GM13977 (cell line): Measurements from ENCODE around the gene FGF18.

ENCODE experiments used
- DNase-seq: peaks from one replicate; pipeline ENCODE4 v3.0.0; 2012; ENCODE audit warnings: low spot score
- in situ Hi-C: fragments of 300-500 bp; cut with MboI; formaldehyde crosslinking; loops from one replicate; pipeline ENCODE4 v1.12.0; 2022; ENCODE audit warnings: low sequenced_read_pairs, low pct_unique_long_range_greater_than_20kb, mixed read lengths, inconsistent platforms; ENCODE audit not compliant: unreplicated experiment
- TF ChIP-seq, protein P1 (sequence below): IDR thresholded peaks from 2 replicates; pipeline ENCODE4 v1.5.1; 2012; ENCODE audit warnings: mild to moderate bottlenecking, control low read depth; ENCODE audit not compliant: insufficient read depth; ENCODE audit errors: extremely low read depth, missing control alignments

Gene FGF18

DNA sequence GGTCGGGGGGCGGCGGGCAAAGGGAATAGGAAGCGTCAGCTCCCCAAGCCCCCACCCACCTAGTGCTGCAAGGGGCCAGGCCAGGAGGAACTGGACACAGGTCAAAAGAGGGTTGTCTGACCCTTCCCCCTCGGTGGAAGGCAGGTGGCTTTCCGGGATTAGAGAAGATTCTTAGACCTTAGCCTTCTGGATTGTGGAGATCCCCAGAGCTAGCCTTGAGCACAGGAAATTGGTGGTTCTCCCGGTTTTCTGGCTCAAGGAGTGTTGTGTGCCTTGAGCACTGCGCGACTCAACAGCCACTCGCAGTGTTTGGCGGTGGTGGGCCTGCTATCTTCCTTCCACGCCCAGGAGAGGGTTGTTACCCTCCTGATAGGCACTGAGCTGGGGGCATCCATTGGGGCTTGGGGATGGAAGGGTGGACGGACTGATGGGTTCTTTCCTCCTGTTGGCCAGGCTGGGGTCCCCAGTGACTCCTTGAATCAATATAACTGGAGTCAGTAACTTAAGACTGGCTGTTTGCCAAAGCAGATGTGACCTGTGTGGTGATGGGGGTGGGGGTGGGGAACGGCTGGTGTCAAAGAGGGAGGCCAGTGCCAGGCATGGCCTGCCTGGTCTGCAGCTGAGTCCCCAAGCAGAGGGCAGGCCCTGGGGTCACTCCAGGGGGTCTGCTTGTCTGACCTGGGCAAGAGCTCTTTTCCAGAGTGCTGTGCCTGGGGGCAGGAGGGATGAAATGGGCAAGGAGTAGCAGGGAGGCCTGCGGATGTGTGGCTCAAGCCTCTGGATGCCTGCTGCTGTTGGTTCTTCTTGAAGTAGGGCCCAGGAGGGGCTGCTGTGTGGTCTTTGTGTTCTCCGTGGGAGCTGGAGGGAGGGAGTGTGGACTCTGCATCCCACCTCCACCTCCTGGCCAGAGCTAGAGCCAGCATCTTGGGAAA is 2.1 kb downstream of the FGF18 start:
- TF ChIP-seq, protein P1, sequence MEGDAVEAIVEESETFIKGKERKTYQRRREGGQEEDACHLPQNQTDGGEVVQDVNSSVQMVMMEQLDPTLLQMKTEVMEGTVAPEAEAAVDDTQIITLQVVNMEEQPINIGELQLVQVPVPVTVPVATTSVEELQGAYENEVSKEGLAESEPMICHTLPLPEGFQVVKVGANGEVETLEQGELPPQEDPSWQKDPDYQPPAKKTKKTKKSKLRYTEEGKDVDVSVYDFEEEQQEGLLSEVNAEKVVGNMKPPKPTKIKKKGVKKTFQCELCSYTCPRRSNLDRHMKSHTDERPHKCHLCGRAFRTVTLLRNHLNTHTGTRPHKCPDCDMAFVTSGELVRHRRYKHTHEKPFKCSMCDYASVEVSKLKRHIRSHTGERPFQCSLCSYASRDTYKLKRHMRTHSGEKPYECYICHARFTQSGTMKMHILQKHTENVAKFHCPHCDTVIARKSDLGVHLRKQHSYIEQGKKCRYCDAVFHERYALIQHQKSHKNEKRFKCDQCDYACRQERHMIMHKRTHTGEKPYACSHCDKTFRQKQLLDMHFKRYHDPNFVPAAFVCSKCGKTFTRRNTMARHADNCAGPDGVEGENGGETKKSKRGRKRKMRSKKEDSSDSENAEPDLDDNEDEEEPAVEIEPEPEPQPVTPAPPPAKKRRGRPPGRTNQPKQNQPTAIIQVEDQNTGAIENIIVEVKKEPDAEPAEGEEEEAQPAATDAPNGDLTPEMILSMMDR, result no peak
- in situ Hi-C loops, result loop anchor here (25.0 kb wide), 1 partner anchor 616 kb away; no protein-coding TSS in a partner anchor
- DNase-seq, result no peak

DNA sequence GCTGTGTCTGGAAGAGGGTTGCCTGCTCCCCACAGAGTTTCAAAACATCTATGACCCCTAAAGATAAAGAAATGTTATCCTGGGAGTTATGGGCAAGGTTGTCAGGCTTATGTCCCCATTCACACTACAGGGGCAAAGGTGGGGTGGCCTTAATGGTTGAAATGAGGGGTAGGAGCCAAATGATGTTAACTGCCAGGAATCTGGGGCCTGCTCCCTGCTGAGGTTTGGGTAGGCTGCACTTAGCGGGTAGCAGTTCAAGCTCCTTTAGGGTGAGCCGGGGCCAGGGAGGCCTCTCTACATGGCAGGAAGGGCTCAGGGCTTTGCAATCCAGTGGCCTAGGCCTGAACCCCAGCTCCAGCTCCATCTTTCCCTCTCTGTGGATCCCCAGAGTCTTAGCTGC is 3.0 kb downstream of the FGF18 start:
- in situ Hi-C loops, result loop anchor here (25.0 kb wide), 1 partner anchor 615 kb away; no protein-coding TSS in a partner anchor
- TF ChIP-seq, protein P1, result no peak
- no peak for DNase-seq

DNA sequence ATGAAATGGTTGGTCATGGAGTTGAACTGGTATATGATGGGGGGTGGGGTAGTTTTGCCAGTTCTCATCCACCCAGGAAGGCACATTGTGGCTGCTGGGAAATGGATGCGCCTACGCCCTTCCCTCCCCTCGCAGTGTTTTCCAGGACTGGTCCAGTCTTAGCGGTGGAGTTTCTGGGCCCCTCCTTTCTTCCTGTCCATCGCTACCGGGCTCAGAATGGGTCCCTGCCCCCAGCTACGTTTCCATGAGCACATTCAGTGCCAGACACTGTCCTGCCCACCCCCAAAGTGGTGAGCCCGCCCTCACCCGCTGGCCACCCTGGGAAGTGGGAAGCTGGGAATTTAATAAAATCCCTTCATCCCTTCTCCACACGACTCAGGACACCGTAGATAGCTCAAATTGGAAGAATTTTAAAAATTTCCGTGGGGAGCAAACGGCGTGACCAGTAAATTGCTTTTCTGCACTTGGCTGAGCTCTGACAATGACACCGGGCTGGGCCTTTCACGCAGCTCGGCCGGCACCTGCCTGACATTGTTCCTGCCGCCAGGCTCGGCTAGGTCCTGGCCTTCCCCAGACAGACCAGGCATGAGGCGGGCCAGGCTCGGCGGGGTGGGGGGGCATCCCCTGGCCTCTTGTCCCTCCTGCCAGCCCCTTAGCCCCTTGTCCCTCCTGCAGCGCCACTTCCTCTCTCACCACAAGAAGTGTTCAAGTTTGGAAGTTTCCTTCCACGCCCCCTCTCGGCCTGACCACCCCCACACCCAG is 3.6 kb downstream of the FGF18 start:
- in situ Hi-C loops, result loop anchor here (25.0 kb wide), 1 partner anchor 614 kb away; no protein-coding TSS in a partner anchor
- no peak for DNase-seq
- TF ChIP-seq, protein P1, result no peak

DNA sequence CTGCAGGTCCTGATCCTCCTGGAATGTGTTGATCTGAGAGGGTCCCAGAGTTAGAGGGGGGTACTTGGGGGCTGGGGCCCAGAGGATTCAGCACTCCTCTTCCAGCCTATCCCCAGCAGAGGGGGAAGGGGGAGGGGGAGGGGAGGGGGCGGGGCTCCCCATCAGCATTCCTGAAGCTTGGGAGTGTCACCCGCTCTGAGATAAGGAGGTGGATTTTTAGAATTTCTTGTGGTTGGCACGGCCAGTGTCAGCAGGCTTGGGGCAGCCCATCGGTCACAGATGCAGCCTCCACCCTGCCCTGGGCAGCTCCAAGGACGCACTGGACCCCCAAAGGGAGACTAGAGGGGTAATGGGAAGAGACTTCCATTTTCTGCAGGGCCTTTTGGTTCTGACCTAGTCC is 5.3 kb downstream of the FGF18 start:
- in situ Hi-C loops, result loop anchor here (25.0 kb wide), 1 partner anchor 613 kb away; no protein-coding TSS in a partner anchor
- DNase-seq, result no peak

DNA sequence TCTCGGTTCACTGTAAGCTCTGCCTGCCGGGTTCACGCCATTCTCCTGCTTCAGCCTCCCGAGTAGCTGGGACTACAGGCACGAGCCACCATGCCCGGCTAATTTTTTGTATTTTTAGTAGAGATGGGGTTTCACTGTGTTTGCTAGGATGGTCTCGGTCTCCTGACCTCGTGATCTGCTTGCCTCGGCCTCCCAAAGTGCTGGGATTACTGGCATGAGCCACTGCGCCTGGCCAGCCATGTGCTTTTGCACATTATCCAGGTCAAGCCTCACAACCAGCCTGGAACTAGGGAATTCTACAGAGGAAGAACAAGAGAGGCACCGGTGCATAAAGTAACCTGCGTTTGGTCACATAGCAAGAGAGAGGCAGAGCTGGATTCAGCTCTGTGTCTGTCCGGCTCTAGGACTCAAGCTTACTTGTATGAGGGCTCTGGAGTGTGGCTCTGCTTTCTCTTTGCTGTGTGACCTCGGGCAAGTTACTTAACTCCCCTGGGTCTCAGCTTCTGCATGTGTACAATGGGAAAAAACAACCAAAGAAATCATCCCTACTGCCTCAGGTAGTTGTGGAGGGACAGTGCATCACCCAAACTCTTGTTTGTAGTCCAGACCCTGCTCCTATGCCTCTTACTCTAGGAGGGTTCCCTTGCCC is 6.3 kb downstream of the FGF18 start:
- TF ChIP-seq, protein P1, result no peak
- in situ Hi-C loops, result no loop called here
- no peak for DNase-seq

More for the DNA sequence above, 5.3 kb downstream of the FGF18 start:
- TF ChIP-seq, protein P1, result no peak

DNA sequence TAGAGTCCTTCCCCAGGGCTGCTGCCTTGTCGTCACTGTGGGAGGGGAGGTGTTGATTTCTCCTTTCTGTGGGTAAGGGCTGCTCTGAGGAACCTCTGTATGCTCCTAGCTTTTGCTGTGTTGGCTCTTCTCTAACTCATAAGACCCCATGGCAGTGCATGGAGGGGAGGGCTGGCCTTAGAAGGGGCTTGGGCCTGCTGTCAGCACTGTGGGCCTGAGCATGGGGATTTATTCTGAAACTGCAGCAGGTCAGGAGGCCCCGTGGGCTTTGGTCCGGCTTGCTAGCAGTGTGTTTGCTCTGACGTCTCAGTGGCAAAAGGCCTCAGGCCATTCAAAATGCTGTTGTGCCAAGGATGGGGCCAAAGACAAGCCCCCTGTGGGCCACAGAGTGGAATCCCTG is 6.8 kb downstream of the FGF18 start:
- in situ Hi-C loops, result no loop called here
- TF ChIP-seq, protein P1, result no peak
- no peak for DNase-seq
